Panc1 (cell line): Measurements from ENCODE around the gene PRR20G. TPM values are rescaled to one million over a fixed set of nuclear protein-coding genes. Genes with fewer than 3 reads are reported as not detected.

Experiments
- ATAC-seq: fragments of 200-7000 bp; cut with Tn5 transposase; 2 replicates; pipeline ENCODE4 v1.9.1; 2020; ENCODE audit warnings: mild to moderate bottlenecking, moderate library complexity
- BruUV-seq: library from RNA; stranded (reverse); fragments of 400-500 nt; replicated peaks from 2 replicates; lab custom pipeline; 2021; lab: Mats Ljungman, UMichigan
- CTCF ChIA-PET: fragments of 300-600 bp; sonication (Branson Sonifier 250); formaldehyde crosslinking; loops from one replicate; lab custom pipeline; 2022; ENCODE audit warnings: antibody characterized with exemption; lab: Charles Lee
- POLR2A ChIA-PET: fragments of 300-600 bp; sonication (Branson Sonifier 250); formaldehyde crosslinking; loops from one replicate; lab custom pipeline; 2022; ENCODE audit warnings: antibody characterized with exemption; lab: Charles Lee
- DNase-seq: peaks from one replicate; pipeline ENCODE4 v3.0.0-alpha.2; 2010; ENCODE audit warnings: low read depth, low spot score
- H3K27ac ChIP-seq: 2 replicates; pipeline ENCODE4 v1.5.1; 2011; ENCODE audit warnings: mild to moderate bottlenecking, low read length, inconsistent platforms
- H3K27me3 ChIP-seq: fragments of 200-500 bp; sonication (Bioruptor generic); 2 replicates; pipeline ENCODE4 v1.6.0; 2014; ENCODE audit warnings: low read length, inconsistent platforms; ENCODE audit not compliant: control insufficient read depth, insufficient read depth
- H3K36me3 ChIP-seq: fragments of 200-500 bp; sonication (Bioruptor generic); 2 replicates; pipeline ENCODE4 v1.5.1; 2014; ENCODE audit warnings: inconsistent platforms, mild to moderate bottlenecking, low read length, moderate library complexity; ENCODE audit not compliant: control insufficient read depth, insufficient read depth
- H3K4me1 ChIP-seq: 2 replicates; pipeline ENCODE4 v1.5.1; 2011; ENCODE audit warnings: inconsistent platforms, mild to moderate bottlenecking, low read length, moderate library complexity; ENCODE audit not compliant: control insufficient read depth, insufficient read depth
- H3K4me3 ChIP-seq, 2 experiments: 2 replicates each; pipeline ENCODE4 v1.5.1; 2011 to 2012; ENCODE audit warnings: low read depth in 2 of 2, low read length in 2 of 2, mild to moderate bottlenecking in 2 of 2, inconsistent platforms in 1 of 2, moderate library complexity in 1 of 2
- H3K9me3 ChIP-seq: fragments of 200-500 bp; sonication (Bioruptor generic); 2 replicates; pipeline ENCODE4 v1.5.1; 2014; ENCODE audit warnings: low read depth, mild to moderate bottlenecking, inconsistent platforms, low read length, moderate library complexity; ENCODE audit not compliant: control insufficient read depth, insufficient read depth
- POLR2AphosphoS5 ChIP-seq: IDR thresholded peaks from 2 replicates; pipeline ENCODE4 v1.6.1; 2012; ENCODE audit warnings: mild to moderate bottlenecking, low read depth, low read length, moderate library complexity
- REST ChIP-seq, 2 experiments: IDR thresholded peaks; 2 replicates each; pipeline ENCODE4 v1.6.1; 2011 to 2012; ENCODE audit warnings: low read depth in 2 of 2, control low read depth in 1 of 2, low read length in 1 of 2, mild to moderate bottlenecking in 1 of 2, moderate library complexity in 1 of 2; ENCODE audit not compliant: insufficient read depth in 1 of 2
- SIN3A ChIP-seq: IDR thresholded peaks from 2 replicates; pipeline ENCODE4 v1.6.1; 2012; ENCODE audit warnings: low read depth, mild to moderate bottlenecking, low read length, moderate library complexity, borderline replicate concordance; ENCODE audit not compliant: insufficient read depth
- TCF7L2 ChIP-seq: IDR thresholded peaks from 2 replicates; pipeline ENCODE4 v1.6.1; 2011; ENCODE audit warnings: mild to moderate bottlenecking, low read depth, low read length, inconsistent platforms
- in situ Hi-C: cut with HindIII; loops from 2 replicates; pipeline ENCODE4 v1.10.0; 2016; ENCODE audit warnings: low sequenced_read_pairs, low pct_unique_long_range_greater_than_20kb
- intact Hi-C: fragments of 100-400 bp; cut with micrococcal nuclease; formaldehyde crosslinking; loops from one replicate; pipeline ENCODE4 v1.10.0; 2022; ENCODE audit not compliant: unreplicated experiment
- total RNA-seq: library from RNA; stranded (reverse); gene quantifications from one replicate; pipeline ENCODE4 v1.2.1, GENCODE V29; 2021; ENCODE audit not compliant: unreplicated experiment
- TF ChIP-seq, protein P1 (sequence below): fragments of 450-650 bp; IDR thresholded peaks from 2 replicates; pipeline ENCODE4 v1.5.1; 2017; ENCODE audit warnings: mild to moderate bottlenecking

The PRR20G gene
- total RNA-seq, 1 experiment from 2014 or later = not detected

- no peak overlapping the region for H3K4me3 ChIP-seq
- DNase-seq = no peak
- H3K4me1 ChIP-seq = no peaks in the 10 kb centered on the region
- CTCF ChIA-PET = no interaction called here
- POLR2A ChIA-PET = no interaction called here
- H3K9me3 ChIP-seq = no peaks in the 10 kb centered on the region
- no peaks in the 10 kb centered on the region for H3K27me3 ChIP-seq
- no peak for TF ChIP-seq REST (IDR thresholded peaks at IDR 0.05; ENCODE audit: insufficient read depth in 1 of 2, low read depth in 2 of 2, low read length in 1 of 2)
- TF ChIP-seq SIN3A = no peak
- TF ChIP-seq, protein P1, sequence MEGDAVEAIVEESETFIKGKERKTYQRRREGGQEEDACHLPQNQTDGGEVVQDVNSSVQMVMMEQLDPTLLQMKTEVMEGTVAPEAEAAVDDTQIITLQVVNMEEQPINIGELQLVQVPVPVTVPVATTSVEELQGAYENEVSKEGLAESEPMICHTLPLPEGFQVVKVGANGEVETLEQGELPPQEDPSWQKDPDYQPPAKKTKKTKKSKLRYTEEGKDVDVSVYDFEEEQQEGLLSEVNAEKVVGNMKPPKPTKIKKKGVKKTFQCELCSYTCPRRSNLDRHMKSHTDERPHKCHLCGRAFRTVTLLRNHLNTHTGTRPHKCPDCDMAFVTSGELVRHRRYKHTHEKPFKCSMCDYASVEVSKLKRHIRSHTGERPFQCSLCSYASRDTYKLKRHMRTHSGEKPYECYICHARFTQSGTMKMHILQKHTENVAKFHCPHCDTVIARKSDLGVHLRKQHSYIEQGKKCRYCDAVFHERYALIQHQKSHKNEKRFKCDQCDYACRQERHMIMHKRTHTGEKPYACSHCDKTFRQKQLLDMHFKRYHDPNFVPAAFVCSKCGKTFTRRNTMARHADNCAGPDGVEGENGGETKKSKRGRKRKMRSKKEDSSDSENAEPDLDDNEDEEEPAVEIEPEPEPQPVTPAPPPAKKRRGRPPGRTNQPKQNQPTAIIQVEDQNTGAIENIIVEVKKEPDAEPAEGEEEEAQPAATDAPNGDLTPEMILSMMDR = no peak
- no peaks in the 10 kb centered on the region for H3K36me3 ChIP-seq
- ATAC-seq = no peak
- in situ Hi-C loops = no loop called here
- intact Hi-C loops = loop anchor here (10.0 kb wide), 1 partner anchor 198 kb away; no protein-coding TSS in a partner anchor
- H3K27ac ChIP-seq = no peak overlapping the region
- no TSS peak for BruUV-seq
These were observed 31.0 kb downstream of the PRR20G start for GRCh38 chr3:127256733-127257271.

DNA sequence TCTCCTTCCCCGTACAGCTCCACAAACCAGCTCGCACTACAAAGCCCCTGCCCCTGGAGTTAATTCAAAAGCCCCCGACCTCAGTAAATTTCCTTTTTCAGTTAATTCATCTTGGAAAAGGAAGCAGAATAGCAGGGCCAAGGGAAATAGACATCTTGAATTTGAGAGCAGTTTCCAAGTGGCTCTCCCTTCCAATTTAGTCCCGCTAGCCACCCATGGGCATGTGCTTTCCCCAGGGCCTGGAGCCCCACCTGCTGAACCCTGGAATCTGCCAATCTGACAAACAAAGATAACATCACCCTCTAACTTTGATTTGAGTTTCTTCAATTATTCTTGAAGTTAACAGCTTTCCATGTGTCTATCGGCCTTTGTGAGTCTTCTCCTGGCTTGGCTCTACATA is 31.7 kb downstream of the PRR20G start:
- POLR2A ChIA-PET = no interaction called here
- Histone ChIP-seq H3K4me3 (no peak overlapping the region), H3K27me3 (no peaks in the 10 kb centered on the region; the same call in 1 of the 2 replicates), H3K4me1 (no peaks in the 10 kb centered on the region), H3K9me3 (no peaks in the 10 kb centered on the region), H3K36me3 (no peaks in the 10 kb centered on the region), H3K27ac (no peak overlapping the region)
- TF ChIP-seq REST (IDR thresholded peaks at IDR 0.05; ENCODE audit: insufficient read depth in 1 of 2, low read depth in 2 of 2, low read length in 1 of 2) = no peak
- TF ChIP-seq TCF7L2 = no peak
- no peak for TF ChIP-seq POLR2AphosphoS5
- TF ChIP-seq, protein P1 = no peak
- TF ChIP-seq SIN3A = no peak
- BruUV-seq = no TSS peak
- in situ Hi-C loops = no loop called here
- intact Hi-C loops = loop anchor here (10.0 kb wide), 1 partner anchor 199 kb away; no protein-coding TSS in a partner anchor
- CTCF ChIA-PET = no interaction called here
- DNase-seq (no peak), ATAC-seq (no peak)
